GM18867 (cell line): ENCODE results near the gene GALNS.
A peak's percentile ranks its signal among the peaks of the same experiment; 100 is the strongest.

Experiments
- ATAC-seq: cut with Tn5 transposase; IDR thresholded peaks from one replicate; pipeline ENCODE4 v1.9.1; 2021; ENCODE audit warnings: mild to moderate bottlenecking, moderate library complexity; ENCODE audit not compliant: unreplicated experiment

Gene GALNS

DNA sequence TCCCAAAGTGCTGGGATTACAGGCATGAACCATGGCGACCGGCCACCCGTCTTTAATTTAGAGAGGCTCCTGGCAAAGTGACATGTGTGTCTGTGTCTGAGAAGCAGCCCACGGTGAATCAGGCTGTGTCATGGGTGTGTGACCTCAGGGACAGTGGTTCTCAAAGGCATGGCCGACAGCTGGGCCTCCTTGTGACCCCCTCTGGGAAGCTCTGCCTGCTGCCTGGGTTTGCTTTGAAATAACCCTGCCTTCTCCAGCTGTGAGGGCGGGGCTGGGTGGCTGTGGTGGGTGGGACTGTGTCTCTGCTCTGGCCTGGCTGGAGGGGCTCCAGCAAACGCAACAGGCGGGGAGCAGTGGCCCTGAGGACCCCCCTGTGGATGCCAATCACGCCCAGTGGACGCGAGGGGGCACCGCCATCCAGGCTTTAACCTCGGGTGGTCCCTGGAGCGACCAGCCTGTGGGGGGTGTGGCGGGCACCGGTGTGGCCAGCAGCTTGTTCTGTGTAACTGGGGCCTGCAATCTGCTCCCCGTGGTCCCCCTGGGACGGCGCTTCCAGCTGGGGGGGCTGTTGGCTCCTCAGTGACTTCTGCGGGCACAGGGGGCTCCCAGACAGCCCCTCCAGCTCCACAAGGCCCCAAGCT is 36.2 kb downstream of the GALNS start:
- no peak for ATAC-seq

- ATAC-seq: no peak
Observed at GRCh38 chr16:88819126-88819525, 37.6 kb downstream of the GALNS start.

- no peak for ATAC-seq
Observed at GRCh38 chr16:88818575-88818874, 38.2 kb downstream of the GALNS start.

- ATAC-seq: no peak
Observed at GRCh38 chr16:88817785-88818574, 38.8 kb downstream of the GALNS start.

DNA sequence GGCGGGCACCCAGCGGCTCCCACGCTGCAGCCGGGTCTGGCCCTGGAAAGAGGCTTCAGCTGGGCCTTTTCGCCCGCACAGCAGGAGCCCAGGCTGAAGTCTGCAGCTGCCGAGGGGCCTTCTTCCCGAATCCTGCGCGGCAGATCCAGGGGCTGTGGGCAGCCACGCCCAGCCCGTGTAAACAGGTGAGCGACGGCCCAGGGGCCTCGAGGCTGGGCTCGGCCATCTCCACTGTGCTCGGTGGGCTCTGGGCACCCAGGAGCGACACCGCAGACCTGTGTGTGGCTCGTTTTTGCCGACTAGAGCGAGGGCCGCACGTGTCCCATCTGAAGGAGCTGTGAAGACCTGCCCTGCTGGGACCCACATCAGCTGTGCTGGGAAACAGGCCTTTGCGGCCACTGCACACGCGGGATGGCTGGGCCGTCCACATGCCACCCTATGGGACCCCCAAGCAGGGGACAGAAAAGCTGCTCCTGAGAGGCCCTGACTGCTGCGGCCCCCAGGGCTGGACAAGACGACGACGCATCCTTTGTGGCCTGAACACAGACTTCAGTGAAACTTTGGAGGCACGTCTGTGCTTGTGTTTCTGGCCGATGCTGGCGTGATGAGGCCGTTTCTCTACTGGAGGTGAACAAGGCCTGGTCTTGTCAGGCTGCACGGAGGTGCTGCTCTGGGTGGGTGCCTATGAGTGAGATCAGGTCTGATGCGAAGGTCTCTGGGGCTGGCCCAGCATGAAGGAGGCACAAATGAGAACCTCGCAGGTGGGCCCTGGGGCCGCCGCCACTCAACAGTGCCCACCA is 39.8 kb downstream of the GALNS start:
- ATAC-seq: no peak

DNA sequence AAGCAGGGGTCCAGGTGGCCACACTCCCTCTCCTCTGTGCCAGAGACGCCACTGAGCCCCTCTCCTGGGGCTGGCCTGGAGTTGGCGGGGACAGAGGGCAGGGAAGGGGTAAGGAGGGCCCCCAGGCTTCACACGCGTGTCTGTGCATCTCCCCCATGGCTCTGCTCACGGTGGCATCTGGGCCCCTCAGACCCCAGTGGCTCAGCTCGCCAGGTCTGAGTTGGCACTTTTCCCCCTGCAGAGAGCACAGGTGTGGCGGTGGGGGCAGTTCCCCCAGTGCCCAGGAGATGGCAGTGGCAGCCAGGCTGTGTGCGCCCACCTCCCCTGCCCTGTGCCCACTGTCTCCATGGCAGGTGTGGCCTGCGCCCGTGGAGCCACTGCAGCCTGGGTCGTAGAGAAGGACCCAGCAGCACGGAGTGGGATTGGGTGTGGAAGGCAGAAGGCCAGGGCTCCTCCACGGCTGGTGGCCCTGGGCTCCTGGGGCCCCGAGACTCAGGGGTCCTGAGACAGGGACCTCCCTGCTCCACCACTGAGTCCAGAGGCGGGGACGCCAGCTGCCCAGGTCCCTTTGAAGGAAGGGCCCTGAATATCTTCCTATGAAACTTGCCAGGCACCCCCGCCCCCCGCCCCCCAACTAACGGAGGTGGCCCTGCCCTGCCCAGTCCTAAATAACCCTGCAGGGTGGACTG is 40.7 kb downstream of the GALNS start:
- no peak for ATAC-seq

- ATAC-seq: no peak
Observed at GRCh38 chr16:88815227-88815626, 41.5 kb downstream of the GALNS start.

DNA sequence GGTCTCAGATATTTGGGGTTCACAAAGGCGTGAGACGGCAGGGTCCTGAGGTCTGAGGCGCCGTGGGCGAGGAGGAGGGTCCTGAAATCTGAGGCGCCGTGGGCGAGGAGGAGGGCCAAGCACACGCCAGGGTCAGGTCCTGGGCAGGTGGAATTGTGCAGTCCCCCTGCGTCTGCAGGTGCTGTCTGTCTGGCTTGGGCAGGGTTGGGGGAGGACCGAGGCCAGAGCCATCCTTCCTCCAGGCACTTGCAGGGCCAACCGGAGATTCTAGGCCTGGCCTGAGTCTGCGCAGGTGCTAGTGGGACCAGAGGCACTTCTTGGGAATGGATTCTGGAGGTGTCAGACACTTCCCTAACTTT is 42.6 kb downstream of the GALNS start:
- ATAC-seq: no peak

DNA sequence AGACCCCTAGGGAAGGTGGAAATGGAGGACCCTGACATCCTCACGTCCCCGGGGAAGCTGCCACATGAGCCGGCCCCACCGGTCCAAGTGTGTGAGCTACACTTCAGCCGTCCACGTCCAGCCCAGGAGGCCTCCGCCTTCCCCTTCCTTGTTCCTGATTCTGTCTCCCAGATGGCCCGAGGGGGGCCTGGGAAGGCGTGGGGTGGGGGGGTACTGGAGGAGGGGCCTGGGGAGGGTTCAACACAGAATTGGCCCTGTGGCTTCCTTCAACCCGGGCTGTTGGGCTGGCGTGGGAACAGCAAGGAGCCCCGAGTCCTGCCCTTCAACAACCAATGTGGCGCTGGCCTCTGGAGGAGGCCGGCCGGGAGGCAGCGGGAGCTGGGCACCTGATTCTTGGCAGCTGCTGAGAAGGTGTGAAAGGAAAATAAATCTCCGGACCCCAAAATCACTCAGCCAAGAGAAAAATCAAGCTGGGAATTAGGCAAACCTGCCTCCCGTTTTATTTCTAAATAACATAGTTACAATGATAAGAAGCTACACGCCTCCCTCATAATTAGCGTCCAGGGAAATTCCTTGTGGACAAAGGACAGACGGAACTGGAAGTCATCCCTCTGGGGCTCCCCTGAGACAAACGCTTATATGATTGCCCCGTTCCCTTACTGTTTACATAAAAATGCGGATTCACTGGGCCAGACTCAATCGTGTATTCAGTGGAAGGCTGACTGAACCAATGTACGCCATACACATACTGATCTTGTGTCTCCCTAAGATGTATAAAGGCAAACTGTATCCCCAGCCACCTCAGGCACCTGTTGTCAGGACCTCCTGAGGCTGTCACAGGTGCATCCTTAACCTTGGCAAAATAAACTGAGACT is 43.2 kb downstream of the GALNS start:
- no peak for ATAC-seq

DNA sequence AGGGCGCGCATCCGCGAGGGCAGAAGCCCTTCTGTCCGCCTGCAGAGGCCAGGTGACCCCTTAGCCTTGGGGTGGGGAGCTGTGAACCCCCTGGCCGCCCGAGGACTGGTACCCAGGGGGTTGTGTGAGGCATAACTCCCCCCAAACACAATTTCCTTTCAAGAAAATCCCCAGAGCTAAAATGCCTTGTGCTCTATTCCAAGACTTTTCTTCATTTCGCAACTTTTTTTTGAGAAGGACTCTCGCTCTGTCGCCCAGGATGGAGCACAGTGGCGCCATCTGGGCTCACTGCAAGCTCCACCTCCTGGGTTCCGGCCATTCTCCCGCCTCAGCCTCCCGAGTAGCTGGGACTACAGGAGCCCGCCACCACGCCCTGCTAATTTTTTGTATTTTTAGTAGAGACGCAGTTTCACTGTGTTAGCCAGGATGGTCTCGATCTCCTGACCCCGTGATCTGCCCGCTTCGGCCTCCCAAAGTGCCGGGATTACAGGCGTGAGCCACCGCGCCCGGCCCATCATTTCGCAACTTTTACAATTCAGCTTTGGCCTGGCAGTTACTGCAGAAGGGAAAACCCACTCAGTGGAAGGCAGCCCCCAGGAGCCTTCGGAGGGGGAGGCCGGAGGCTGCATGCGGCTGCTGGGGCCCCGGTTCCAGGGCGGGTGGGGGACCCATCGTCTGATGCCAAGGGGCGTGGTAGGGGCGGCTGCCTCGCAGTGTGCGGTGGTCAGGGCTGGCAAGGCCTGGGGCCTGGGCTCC is 44.1 kb downstream of the GALNS start:
- no peak for ATAC-seq

DNA sequence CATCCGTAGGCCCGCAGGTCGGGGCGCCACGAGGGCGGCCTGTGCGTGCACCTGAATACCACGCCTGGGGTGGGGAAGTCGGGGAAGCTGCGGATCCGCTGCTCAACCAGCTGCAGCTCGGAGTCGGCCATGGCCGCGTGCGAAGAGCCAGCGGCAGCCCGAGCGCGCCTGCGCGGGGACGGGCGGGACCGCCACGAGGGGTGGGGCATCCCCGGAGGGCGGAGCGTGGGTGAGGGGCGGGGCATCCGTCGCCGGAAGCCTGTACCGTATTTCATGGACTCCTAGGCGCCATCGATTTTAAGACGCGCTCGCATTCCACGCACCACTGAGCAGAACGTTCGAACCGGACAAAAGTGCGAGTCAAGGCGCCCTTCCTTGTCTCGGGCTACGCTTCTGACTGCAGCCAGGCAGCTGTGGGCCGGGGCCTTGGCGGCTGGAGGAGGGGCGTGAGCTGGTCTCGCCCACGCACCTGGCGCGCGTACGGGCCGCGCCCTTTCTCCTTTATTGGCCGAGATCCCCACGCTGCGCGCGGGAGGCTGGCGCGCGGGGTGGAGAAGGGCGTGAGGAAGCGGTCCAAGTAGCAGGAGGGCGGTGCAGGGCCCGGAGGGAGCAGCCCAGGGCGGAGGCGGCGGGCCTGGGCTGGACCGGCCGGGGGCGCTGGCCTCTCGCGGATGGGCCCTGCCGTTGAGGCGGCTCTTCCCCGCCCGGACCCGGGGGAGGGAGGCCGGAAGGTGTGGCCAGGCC is 44.8 kb downstream of the GALNS start, which contains the start of gene APRT:
Gene APRT, minus strand, starts transcription at position 160 of the 744 bp plus-strand sequence. Its CDS starts 29 bp downstream, at position 131.
- peak; percentile 67 for ATAC-seq

DNA sequence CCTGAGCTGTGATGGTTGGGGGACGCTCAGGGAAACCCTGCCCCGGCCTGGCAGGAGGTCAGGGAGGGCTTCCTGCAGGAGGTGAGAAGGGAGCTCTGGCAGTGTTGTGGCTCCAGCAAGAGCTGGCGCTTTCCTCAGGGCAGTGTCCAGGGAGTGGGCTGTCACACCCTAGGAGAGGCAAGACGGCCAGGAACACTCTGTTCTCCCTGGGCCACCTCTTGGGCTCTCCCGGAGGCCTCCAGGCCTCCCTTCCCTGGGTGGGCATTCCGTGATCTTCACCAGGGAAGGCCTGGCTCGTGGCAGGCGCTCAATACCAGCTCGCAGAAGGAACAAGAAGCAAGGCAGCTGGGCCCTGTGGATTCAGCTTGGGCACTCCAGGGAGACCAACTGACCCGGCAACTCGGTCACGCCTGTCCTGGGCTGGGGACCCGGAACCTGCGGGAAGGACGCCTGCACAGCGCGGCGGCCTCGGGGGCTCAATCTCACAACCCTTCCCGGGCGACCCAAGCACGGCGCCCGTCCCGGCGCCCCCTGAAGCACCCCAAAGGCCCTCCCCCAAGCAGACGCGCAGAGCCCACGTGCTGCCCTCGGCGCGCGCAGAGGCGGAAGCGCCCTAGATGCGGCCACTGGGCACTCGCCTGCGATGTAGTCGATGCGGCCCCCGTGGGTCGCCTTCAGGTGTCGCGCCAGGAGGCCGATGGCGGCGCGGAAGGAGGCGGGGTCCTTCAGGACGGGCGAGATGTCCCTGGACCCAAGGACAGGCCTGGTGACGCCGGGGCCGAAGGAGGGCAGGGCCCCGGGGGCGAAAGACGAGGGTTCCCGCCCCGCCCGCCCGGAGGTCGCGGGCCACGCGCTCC is 45.6 kb downstream of the GALNS start:
- peak; percentile 46 for ATAC-seq

DNA sequence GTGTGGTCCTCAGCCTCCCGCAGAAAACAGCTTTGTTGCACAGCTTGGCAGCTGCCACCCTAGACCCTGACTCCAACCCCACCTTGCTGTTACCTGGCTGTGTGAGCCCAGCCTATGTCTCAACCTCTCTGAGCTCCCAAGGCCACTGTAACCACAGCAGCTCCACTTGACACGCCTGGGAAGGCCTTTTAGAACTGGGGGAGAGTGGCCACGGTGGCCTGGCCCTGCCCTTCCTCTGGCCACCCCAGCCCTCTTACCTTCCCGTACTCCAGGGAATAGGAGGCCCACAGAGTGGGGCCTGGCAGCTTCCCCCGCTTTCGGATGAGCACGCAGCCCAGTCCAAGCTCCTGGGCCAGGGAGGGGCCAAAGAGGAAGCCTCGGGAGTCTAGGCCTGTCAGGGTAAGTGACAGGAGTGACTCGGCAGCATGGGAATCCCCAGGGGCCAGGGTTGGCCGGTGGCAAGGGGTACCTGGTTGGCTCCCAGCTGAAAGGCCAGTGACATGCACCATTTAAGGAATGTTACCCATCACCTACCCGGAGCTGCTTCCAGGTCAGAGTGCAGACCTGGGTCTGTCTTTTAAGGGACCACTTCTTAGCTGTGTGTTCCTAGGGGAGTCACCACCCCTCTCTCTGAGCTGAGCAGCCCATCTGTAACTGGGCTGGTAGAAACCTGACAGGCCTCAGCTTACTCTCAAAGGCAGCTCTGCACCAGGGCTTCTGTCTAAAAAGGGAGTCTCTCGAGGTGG is 46.4 kb downstream of the GALNS start:
- no peak for ATAC-seq

GRCh38 chr16:88809676-88810165 is 47.0 kb downstream of the GALNS start:
- no peak for ATAC-seq

DNA sequence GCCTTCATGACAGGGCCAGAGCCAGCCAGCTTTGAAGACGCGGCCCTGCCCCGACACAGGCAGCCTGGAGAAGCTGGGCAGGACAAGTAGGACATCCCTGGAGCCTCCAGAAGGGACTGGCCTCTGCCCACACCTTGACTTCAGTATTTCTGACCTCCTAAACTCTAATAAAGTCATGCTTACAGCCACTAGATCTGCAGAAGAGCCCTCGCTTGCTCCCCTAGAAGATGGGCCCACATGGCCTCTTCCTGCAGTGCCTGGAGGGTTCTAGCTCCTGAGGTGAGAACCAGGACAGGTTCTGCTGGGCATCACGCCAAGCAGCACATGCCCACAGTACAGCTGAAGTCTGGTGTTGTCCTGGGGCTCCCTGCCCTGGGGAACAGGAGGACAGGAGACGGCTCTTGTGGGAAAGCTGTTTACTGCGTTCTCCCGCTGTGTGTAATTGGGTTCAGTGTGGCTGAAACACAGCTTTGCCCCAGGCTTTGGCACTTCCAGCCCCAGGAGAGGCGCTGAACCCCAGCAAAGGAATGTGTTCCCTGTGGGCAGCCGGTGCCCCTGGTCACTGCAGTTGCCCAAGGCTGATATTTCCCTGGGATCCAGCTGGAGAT is 47.6 kb downstream of the GALNS start:
- ATAC-seq: no peak

GRCh38 chr16:88807626-88808453 is 48.9 kb downstream of the GALNS start:
- no peak for ATAC-seq
